NB4 (cell line): ENCODE measurements around the gene SLC8A2.
"Not testable (repeated sequence)": the region's sequence is repeated elsewhere in the genome, so short reads cannot be mapped to it uniquely, and the experiment has no call there.

Source experiments
- POLR2A ChIP-seq: IDR thresholded peaks from 2 replicates; pipeline ENCODE4 v1.6.1; 2011; ENCODE audit warnings: mild to moderate bottlenecking; ENCODE audit not compliant: insufficient read length; ENCODE audit errors: extremely low read depth
- TF ChIP-seq, protein P1 (sequence below): IDR thresholded peaks from one replicate; pipeline ENCODE4 v1.5.1; 2012; ENCODE audit warnings: low read depth, low read length

DNA sequence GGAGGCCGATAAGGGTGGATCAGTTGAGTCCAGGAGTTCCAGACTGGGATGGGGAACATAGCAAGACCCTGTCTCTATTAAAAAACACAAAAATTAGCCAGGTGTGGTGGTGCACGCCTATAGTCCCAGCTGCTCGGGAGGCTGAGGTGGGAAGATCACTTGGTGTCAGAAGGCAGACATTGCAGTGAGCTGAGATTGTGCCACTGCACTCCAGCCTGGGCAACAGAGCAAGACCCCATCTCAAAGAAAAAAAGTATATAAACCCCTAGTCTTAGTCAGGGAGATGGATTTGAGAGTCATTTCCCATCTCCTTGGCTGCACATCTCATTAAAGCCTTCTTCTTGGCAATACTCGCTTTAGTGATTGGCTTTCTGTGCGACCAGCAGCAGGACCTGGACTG is 87.8 kb downstream of the SLC8A2 start:
- TF ChIP-seq, protein P1, sequence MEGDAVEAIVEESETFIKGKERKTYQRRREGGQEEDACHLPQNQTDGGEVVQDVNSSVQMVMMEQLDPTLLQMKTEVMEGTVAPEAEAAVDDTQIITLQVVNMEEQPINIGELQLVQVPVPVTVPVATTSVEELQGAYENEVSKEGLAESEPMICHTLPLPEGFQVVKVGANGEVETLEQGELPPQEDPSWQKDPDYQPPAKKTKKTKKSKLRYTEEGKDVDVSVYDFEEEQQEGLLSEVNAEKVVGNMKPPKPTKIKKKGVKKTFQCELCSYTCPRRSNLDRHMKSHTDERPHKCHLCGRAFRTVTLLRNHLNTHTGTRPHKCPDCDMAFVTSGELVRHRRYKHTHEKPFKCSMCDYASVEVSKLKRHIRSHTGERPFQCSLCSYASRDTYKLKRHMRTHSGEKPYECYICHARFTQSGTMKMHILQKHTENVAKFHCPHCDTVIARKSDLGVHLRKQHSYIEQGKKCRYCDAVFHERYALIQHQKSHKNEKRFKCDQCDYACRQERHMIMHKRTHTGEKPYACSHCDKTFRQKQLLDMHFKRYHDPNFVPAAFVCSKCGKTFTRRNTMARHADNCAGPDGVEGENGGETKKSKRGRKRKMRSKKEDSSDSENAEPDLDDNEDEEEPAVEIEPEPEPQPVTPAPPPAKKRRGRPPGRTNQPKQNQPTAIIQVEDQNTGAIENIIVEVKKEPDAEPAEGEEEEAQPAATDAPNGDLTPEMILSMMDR, result not testable (repeated sequence)
- TF ChIP-seq POLR2A, result not testable (repeated sequence)
